Retina (tissue), 1 donor: ENCODE results near the gene ELSPBP1.
"Not testable (repeated sequence)": the region's sequence is repeated elsewhere in the genome, so short reads cannot be mapped to it uniquely, and the experiment has no call there.

ENCODE experiments used
- DNase-seq: peaks from one replicate; pipeline ENCODE4 v3.0.0-alpha.2; 2016

Gene ELSPBP1

DNA sequence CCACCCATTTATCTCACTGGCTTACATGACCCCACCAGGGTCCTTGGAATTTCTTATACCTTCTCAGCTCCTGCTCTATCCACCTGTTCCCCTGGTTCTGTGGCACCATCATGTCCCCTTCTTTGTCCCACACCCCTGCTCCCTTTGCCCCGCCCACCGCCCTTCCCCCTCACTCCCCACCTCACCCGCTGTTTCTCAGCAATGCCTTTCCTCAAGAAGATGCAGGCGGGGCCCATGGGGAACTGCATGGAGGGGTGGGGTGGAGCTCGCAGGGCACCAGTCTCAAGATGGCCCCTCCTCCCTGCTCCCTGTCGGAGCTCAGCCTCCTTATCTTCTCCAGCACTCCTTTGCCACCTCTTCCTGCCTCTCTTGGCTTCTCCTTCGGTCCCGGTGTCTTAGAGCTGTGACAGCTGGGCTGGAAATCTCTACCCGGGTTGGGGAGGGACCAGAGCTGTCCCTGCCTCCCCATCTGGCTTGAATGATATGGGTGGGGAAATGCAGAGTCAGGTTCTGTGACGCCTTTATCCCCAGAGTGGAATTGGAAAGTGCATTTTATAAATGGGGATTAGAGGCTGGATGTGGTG, 49.3 kb downstream of the ELSPBP1 start, which contains the start of gene CABP5:
TSS of gene CABP5 (minus strand) at position 405 of the 584 bp plus-strand sequence. CDS start at position 248, 157 bp downstream.
- no peak for DNase-seq

DNA sequence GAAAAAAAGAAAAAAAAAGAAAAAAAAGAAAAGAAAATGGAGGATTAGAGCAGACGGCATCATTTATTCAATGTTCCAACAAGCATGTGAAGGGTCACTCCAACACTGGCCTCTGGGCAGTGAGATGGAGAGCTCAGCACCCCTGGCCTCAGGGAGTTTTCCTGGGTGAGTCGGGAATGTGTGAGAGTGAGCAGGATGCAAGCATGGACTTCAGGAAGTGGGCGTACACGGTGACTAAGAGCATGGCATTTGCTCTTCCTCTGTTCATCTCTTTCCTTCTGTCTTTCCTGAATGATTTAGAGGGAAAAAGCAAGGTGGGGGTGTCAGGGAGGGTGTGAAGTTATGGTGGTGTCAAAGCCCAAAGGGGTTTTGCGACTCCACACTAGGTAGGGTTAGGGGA, 50.1 kb downstream of the ELSPBP1 start:
- DNase-seq, result no peak

DNA sequence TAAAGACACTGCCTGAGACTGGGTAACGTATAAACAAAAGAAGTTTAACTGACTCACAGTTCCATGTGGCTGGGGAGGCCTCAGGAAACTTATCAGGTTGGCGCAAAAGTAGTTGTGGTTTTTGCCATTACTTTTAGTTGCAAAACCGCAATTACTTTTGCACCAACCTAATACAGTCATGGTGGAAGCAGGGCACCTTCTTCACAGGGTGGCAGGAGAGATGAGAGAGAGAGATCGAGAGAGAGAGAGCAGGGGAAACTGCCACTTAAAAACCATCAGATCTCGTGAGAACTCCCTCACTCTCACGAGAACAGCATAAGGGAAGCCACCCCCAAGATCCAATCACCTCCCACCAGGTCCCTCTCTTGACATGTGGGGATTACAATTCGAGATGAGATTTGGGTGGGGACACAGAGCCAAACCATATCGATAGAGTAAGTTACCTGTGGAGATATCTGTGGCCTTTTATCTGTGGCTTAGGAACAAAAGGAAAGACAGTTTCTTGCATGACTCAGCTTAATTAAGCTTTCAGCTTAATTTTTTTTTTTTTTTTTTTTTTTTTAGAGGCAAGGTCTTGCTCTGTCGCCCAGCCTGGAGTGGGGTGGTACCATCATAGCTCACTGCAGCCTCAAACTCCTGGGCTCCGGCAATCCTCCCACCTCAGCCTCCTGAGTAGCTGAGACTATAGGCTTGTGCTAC, 57.1 kb downstream of the ELSPBP1 start:
- DNase-seq, result no peak

DNA sequence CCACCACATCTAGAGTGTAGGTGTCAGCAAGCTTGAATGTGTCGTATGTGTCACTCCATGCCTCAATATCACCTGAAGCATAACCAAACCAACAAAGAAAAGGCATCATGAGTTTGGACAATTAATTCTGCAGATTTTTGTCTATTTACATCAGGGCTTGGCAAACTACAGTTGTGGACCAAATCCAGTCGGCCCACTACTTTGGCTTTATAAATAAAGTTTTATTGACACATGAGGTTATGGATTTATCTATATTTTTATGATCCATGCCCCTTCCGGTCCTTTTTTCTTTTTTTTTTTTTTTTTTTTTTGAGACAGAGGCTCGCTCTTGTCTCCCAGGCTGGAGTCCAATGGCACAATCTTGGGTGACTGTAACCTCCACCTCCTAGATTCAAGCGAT, 58.6 kb downstream of the ELSPBP1 start:
- DNase-seq, result no peak

DNA sequence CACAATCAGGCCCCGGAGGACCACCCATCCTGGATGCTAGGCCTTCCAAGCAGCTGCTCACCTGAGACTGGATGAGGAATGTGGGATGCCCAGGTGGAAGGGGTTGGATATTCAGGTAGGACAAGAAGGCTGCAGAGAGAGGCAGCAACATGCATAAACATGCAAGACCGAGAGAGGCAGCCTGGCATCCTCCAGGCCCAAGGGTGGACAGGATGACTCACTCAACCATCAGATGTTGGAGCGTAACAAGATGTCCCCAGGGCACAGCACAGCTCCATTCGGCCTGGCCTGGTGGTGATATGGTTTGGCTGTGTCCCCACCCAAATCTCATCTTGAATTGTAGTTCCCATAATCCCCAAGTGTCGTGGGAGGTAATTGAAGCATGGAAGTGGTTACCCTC, 59.4 kb downstream of the ELSPBP1 start:
- DNase-seq, result no peak

DNA sequence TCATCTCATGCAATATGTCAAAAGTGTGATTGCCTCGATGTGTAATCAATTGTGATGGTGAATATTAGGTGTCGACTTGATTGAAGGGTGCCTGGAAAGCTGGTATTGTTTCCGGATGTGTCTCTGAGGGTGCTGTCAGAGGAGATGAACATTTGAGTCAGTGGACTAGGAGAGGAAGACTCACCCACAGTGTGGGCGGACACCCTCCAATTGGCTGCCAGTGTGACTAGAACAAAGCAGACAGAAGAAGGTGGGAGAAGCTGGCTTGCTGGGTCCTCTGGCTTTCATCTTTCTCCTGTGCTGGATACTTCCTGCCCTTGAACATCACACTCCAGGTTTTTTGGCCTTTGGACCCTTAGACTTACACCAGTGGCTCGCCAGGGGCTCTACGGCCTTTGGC, 64.9 kb downstream of the ELSPBP1 start:
- no peak for DNase-seq

DNA sequence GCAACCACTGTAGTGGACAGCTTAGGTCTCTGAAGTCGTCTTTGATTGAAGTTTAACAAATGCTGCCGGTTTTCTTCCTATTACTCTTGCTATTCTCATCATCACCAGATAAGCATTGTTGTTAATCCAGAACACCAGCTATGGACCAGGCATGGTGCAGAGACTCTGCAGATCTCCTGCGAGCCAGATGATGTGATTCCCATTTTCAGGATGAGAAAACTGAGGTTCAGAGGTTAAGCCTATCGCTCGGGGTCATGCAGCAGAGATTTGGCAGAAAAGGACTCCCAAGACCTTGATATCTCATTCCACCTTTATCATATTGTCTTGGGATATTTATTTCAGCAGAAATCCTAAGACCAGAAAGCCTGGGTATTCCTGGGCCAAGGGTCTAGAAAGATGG, 65.9 kb downstream of the ELSPBP1 start:
- no peak for DNase-seq

DNA sequence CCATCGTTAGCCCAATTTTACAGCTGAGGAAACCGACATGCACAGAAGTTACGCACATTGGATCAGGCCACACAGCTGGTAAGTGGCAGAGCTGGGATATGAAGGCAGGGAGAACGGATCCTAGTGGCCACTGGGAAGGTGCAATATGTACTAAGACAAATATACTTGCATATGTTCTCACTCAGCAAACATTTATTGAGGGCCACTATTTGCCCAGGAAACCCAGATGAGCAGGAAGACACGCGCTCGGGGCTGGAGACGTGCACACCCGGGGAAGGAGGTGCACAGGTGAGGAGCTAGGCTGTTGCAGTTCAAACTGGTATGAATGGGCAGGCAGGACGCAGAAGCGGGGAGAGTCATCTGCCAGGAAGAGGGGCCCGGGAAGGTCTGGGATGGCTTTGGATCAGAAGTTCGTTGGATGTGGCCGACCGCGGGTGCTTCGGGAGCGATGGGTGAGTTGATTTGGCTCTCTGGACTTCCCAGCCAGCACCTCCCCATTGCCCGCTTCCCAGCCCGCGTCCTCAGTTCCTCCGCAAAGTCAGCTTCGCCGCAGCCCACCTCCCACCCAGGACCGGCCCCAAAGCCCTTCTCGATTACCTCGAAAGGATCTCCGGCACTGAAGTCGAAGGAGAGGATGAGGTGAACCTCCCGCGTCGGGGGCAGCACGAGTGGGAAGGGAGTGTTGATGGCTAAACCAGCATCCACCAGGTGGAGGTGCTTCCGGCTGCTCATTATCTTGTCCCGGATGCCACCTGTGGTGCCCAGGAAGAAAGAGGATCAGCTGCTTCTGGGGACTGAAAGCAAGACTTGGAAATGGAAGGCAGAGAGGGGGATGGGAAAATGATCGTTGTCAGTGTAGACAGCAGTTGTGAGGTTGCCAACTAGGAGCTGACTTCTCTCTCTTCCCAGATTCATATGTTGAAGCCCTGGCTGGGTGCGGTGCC, 67.2 kb downstream of the ELSPBP1 start:
- no peak for DNase-seq

DNA sequence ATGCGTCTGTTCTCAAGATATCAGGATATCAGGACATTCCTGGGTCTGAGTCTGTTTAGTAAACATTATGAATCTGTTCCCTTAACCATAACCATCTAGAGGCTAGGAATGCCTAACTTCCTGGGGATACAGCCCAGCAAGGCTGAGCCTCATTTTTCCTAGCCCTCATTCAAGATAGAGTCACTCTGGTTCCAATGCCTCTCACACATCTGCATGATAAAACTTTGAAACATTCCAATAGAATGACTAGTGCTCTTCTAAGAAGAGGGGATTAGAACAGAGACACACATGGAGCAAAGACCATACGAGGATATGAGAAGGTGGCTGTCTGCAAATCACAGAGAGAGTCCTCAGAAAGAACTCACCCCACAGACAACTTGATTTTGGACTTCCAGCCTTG, 70.1 kb downstream of the ELSPBP1 start:
- no peak for DNase-seq

DNA sequence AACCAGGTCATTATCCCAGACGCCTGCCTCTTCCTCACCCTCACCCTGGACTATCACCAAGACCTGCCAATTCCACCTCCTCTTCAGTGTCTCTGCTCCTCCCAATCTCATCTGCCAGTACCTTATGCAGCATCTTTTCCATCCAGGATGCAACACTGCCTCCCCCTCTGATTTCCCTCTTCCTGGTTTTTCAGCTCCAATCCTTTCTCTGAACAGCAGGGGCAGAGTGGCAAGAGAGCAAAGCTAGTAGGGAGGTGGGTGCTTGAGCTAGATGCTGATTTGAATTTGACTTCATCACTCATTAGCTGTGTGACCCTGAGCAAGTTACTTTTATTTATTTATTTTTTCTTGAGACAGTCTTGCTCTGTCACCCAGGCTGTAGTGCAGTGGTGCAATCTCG, 75.0 kb downstream of the ELSPBP1 start:
- no peak for DNase-seq

DNA sequence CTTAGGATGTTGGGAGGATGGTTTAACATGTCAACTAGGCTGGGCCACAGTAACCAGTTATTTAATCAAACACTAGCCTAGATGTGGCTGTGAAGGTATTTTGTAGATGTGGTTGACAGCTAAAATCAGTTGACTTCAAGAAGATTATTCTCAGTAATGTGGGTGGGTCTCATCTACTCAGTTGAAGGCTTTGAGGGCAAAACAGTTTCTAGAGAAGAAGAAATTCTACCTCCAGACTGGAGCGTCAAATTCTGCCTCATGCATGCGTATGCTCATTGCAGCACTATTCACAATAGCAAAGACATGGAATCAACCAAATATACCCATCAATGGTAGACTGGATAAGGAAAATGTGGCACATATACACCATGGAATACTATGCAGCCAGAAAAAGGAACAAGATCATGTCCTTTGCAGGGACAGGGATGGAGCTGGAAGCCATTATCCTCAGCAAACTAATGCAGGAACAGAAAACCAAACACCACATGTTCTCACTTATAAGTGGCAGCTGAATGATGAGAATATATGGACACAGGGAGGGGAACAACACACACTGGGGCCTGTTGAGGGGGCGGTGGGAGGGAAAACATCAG, 75.8 kb downstream of the ELSPBP1 start:
- DNase-seq, result not testable (repeated sequence)
